Myocyte (in vitro differentiated cells): Measurements from ENCODE around the gene RABL6. TPM values are rescaled to one million over a fixed set of nuclear protein-coding genes. Genes with fewer than 3 reads are reported as not detected.
A peak's percentile ranks its signal among the peaks of the same experiment; 100 is the strongest.
"Not testable (repeated sequence)": the region's sequence is repeated elsewhere in the genome, so short reads cannot be mapped to it uniquely, and the experiment has no call there.

Experiments used
- DNase-seq: peaks from one replicate; pipeline ENCODE4 v3.0.0-alpha.2; 2012; ENCODE audit warnings: low read depth
- microRNA-seq: library from miRNA; unstranded; fragments of <30 nt; microRNA quantifications from one replicate; pipeline ENCODE4, GENCODE V29; 2016
- total RNA-seq: library from RNA; depleted of rRNA; stranded (reverse); fragments of >200 nt; gene quantifications from 2 replicates; pipeline ENCODE4 v1.2.3, GENCODE V29; 2014

RABL6 gene
- total RNA-seq, 1 donor from 2014 or later: 94.2 TPM

DNA sequence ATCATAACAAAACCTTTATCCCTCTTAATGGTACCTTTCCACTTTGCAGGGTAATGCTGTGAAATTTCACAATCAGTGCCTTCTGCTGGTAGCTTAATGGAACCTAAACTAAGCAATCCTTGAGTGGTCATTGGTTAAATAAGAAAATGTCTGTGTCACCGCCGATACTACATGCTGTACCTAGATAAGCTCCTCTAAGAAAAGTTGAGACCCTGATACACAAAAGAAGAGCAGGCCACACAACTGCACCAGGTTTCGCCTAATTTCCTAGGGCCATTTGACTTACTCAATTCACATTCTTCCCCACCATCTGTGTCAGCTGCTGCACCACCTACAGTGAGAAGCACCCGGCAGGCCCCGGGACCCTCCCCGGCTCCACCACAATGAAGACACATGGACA lies 67.4 kb downstream of the RABL6 start:
- no peak for DNase-seq

DNA sequence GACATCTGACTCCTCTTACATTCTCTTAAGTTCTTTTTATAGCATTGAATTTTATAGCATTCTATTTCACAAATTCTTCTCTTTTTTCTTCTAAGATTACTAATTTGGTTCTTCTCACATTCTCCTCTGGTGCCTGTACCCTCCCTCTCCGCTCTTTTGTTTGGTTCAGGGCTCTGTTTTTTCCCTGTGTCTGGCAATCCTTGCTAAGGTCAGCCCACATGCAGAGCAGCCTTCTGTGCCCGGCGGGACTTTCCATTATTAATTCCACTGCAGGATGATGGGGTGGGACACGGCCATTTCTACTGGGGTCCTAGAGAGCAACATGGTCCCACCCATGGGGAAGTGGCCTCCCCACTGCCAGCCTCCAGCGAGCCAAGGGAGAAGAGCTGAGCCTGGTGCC lies 68.7 kb downstream of the RABL6 start:
- DNase-seq: no peak

DNA sequence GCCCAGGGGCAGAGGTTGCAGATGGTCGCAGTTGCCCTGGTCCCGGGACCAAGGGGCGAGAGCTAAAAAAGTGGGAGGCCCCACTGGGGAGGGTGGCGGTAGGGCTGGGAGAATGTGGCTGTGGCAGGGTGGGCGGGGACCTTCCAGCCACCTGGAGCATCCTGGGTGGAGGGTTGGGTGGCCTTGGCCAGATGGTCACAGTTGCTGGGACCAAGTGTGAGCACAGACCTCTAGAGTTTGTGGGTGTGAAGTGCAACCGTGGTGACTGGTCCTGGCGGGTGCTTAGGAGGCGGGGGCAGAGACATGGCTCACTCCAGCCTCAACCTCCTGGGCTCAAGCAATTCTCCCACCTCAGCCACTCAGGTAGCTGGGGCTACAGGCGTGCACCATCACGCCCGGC lies 72.9 kb downstream of the RABL6 start:
- DNase-seq: no peak

DNA sequence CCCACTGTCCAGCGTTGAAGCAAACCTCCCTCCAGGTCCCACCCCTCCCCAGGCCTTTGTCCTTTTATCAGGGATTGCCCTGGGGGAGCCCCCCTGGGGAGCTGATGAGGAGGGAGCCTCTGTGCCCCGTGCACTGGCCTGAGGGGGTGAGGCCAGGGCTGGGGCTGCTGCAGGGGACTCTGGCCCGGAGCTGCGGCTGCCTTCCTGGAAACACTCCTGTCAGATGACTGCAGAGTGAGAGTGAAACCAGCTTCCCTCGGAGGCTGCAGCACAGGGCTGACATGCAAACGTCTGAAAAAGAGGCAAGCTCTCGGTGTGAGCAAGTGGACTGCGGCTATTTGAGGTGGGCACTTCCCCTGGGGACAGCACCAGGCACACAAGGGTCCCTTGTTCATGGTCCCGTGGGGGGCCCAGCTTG lies 74.0 kb downstream of the RABL6 start:
- DNase-seq: no peak

DNA sequence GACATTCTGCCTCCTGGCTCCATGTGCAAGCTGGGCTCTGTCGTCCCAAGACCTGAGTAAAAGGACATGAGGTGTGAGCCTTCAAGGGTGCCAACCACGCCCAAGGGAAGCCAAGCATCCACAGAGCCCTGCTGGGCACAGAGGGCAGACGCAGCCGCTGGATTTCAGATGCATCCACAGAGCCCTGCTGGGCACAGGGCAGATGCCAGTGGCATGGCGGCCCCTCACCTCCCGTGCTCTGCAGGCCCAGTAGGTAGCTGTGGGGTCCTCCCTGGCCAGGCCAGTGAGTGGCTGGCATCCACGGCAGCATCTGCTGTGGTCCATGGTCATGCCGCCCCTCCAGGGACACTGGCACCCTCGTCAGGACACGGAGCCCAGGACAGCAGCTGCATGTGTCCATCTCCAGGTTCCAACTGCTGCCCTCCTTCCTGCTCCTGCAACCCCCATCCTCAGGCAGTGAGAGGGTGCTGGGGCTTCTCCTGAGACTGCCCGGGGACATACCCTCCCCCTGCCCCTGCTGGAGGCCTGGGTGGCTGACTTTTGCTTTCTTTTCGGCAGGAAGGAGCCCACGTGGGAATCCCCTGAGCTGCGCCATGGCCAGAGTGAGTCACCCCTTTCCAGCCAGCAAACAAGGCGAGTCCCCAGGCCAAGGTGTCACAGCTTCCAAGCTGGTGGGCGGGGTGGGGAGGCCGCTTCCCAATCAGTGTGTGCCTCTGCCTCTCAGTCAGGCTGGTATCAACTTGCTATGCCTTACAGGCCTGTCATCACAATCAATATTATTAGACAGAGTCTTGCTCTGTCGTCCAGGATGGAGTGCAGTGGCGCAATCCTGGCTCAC lies 74.6 kb downstream of the RABL6 start:
- peak; percentile 66 for DNase-seq

DNA sequence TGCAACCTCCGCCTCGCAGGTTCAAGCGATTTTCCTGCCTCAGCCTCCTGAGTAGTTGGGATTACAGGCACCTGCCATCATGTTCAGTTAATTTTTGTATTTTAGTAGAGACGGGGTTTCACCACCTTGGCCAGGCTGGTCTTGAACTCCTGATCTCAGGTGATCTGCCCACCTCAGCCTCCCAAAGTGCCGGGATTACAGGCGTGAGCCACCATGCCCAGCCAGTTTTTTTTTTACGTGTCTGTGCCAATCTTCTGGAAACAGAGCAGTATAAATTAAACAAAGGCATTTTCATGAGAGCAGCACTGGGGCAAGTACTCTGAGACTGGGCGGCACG lies 75.2 kb downstream of the RABL6 start:
- not testable (repeated sequence) for DNase-seq

DNA sequence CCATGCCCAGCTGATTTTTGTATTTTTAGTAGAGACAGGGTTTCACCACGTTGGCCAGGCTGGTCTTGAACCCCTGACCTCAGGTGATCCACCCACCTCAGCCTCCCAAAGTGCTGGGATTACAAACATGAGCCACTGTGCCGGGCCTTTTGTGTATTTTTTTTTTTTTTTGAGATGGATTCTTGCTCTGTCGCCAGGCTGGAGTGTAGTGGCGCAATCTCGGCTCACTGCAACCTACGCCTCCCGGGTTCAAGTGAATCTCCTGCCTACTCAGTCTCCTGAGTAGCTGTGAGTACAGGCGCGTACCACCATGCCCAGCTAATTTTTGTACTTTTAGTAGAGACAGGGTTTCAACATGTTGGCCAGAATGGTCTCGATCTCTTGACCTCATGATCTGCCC lies 75.9 kb downstream of the RABL6 start:
- not testable (repeated sequence) for DNase-seq

DNA sequence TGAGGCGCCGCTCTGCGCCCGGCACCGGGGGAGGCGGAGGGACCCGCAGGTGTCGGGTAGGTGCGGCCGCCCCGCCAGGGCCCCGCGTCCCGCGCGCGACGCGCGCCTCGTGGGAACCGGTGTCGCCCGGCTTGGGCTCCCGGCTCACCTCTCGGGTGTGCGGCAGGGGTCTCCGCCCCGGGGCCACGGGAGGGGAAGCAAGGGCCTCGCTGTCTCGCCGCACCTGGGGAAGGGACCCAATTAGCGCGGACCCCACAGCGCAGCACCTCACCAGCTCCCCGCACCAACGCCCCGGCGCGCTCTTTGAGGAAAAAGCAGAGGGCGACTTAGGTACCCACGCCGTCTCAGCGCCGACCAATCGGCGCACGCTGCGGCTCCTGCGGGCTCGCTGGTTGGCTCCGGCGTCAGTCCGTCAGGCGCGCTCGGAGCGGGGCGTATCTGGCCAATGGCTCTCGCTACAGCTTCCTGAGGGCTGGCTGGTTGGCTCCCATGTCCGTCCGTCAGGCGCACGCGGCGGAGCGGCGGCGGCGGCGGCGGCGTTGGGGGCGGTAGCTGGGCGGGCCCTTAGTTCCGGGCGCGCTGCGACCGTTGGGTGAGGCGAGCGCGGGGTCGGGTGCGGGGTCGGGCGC lies 78.3 kb downstream of the RABL6 start, which contains the start of gene TRAF2:
Gene TRAF2 (plus strand): TSS at position 567 of the 629 bp plus-strand sequence. CDS start 12,225 bp downstream, outside the sequence.
- DNase-seq: peak; percentile 98

DNA sequence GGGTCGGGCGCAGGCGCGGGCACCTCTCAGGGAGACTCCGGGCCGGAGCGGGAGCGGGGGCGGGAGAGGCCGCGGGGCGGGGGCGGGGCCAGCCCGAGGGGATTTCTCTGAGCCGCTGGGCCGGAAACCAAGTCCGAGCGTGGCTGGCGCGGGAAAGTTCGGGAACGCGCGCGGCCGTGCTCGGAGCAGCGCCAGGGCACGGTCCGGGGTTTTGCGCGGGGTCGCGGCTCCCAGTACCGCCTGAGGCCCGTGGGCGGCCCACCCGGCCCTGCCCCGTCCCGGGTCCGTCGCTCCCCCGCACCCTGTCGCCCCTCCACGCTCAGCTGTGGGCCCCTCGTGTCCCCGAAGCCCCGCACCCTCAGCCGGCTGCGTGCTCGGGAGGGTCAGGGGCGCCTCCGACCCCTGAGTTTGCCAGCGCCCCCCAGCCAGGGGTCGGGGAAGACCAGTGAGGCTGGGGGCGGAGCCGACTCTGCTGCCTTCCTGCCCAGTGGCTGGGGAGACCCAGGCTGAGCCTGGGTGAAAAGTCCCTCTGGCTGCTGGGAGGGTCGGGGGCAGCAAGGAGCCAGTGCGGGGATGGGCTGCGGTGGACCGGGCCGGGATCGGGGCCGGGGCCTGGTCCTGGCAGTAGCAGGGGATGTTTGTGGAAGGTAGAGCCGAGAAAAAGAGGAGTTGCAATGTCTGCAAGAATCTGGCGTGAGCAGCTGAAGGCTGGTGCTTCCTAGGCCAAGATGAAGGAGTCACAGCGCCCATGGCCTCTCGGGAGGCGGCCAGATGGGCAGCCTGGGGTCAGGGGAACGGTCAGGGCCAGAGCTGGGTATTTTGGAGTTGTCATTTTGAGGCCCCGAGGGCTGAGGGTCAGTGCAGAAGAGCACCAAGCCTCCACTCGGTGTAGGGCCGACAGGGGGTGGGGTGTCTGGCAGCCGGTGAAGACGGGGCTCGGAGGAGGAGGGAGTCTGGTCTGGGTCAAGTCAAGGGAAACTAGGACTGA lies 79.2 kb downstream of the RABL6 start:
- DNase-seq: peak; percentile 28

DNA sequence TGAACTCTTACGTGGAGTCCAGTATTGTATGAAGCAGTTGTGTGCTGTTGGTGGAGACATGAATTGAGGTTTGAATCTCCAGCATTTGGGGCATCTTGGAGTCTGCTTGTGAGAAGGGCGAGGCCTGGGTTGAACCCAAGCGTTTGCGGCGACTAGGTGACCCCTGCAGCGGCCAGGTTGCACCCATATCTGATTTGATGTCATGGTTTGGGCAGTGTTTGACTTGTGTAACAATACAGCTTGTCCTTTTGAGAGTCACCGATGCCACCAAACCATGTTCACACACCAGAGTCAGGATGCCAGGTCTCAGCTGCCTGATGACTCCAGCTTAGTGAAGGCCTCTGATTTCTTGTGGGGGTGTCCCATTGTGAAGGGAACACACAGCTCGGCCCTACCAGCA lies 80.7 kb downstream of the RABL6 start:
- no peak for DNase-seq

DNA sequence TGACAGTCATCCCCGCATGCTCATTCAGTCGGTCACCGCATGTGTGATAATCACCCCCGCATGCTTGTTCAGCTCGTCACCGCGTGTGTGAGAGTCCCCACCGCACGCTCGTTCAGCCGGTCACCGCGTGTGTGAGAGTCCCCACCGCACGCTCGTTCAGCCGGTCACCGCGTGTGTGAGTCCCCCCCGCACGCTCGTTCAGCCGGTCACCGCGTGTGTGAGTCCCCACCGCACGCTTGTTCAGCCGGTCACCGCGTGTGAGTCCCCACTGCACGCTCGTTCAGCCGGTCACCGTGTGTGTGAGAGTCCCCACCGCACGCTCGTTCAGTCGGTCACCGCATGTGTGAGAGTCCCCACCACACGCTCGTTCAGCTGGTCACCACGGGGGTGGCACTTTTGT lies 82.1 kb downstream of the RABL6 start:
- DNase-seq: no peak

DNA sequence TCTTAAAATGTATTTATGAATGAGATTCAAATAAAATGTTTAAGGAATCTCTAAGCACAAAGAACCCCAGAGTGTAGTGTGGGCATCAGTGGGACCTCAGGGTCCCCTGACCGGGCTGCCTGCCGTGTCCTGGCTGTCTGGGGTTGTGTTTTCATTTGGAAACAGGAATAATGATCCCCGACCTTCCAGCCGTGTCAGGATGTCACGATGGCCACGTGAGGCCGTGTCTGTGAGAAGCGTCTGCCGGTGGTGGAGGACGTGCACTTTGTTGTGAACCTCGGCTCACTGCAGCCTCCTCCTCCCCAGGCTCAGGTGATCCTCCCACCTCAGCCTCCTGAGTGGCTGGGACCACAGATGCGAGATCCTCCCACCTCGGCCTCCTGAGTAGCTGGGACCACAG lies 82.9 kb downstream of the RABL6 start:
- DNase-seq: no peak

Small RNA genes within 50 kb of the gene (microRNA-seq; reads per million reads assigned to microRNA genes)
- gene MIR4292 (not detected), gene MIR4479 (not detected)

Other genes starting within 250 kb of the RABL6 start
- gene EGFL7, start 145.0 kb upstream of the RABL6 start, total RNA-seq: 6.0 and 7.0 TPM in 2 replicates
- gene AGPAT2, start 120.5 kb upstream of the RABL6 start, total RNA-seq: 21.3 and 35.5 TPM in 2 replicates
- gene DIPK1B, start 95.4 kb upstream of the RABL6 start, total RNA-seq: not detected in 2 replicates
- not detected in 2 replicates for gene LCN10, start 65.0 kb upstream of the RABL6 start, total RNA-seq
- not detected in 2 replicates for gene LCN6, start 59.4 kb upstream of the RABL6 start, total RNA-seq
- 0.21 TPM in 1 of 2 replicates, not detected in the other for gene LCN8, start 49.7 kb upstream of the RABL6 start, total RNA-seq
- not detected in 2 replicates for gene LCN15, start 43.4 kb upstream of the RABL6 start, total RNA-seq
- gene TMEM141, start 16.6 kb upstream of the RABL6 start, total RNA-seq: 63.9 and 81.6 TPM in 2 replicates
- gene CCDC183, start 11.6 kb upstream of the RABL6 start, total RNA-seq: 0.70 and 3.4 TPM in 2 replicates
- 2.7 and 6.5 TPM in 2 replicates for gene AJM1, start 34.5 kb downstream of the RABL6 start, total RNA-seq
- 106 and 131 TPM in 2 replicates for gene PHPT1, start 41.5 kb downstream of the RABL6 start, total RNA-seq
- gene MAMDC4, start 44.4 kb downstream of the RABL6 start, total RNA-seq: 2.9 and 3.4 TPM in 2 replicates
- gene EDF1, start 58.4 kb downstream of the RABL6 start, total RNA-seq: 353 and 413 TPM in 2 replicates
- gene TRAF2, start 78.6 kb downstream of the RABL6 start, total RNA-seq: 7.0 and 31.0 TPM in 2 replicates
- gene FBXW5, start 136.8 kb downstream of the RABL6 start, total RNA-seq: 170 and 196 TPM in 2 replicates
- 0.88 TPM in 1 of 2 replicates, not detected in the other for gene C8G, start 137.3 kb downstream of the RABL6 start, total RNA-seq
- 0.10 and 0.27 TPM in 2 replicates for gene LCN12, start 144.3 kb downstream of the RABL6 start, total RNA-seq
- gene PTGDS, start 169.6 kb downstream of the RABL6 start, total RNA-seq: 126 and 177 TPM in 2 replicates
- gene LCNL1, start 175.0 kb downstream of the RABL6 start, total RNA-seq: 5.0 and 13.8 TPM in 2 replicates
- 57.3 and 67.3 TPM in 2 replicates for gene PAXX, start 184.5 kb downstream of the RABL6 start, total RNA-seq
- gene CLIC3, start 188.6 kb downstream of the RABL6 start, total RNA-seq: not detected in 2 replicates
- gene ABCA2, start 220.3 kb downstream of the RABL6 start, total RNA-seq: 21.1 and 26.3 TPM in 2 replicates
- gene FUT7, start 224.1 kb downstream of the RABL6 start, total RNA-seq: not detected in 2 replicates
- gene NPDC1, start 238.2 kb downstream of the RABL6 start, total RNA-seq: 4.8 TPM in 2 replicates
- gene ENTPD2, start 246.1 kb downstream of the RABL6 start, total RNA-seq: 0.13 and 0.68 TPM in 2 replicates